Measurements from ENCODE around the gene CDK2AP2. TPM values are rescaled to one million over a fixed set of nuclear protein-coding genes. Genes with fewer than 3 reads are reported as not detected.

CDK2AP2 gene
- total and polyA plus RNA-seq, 2 of the 8 experiments (the other 6 are each of a cell fraction or from before 2014, with no cell fraction given): 49.6 to 65.1 TPM

DNA sequence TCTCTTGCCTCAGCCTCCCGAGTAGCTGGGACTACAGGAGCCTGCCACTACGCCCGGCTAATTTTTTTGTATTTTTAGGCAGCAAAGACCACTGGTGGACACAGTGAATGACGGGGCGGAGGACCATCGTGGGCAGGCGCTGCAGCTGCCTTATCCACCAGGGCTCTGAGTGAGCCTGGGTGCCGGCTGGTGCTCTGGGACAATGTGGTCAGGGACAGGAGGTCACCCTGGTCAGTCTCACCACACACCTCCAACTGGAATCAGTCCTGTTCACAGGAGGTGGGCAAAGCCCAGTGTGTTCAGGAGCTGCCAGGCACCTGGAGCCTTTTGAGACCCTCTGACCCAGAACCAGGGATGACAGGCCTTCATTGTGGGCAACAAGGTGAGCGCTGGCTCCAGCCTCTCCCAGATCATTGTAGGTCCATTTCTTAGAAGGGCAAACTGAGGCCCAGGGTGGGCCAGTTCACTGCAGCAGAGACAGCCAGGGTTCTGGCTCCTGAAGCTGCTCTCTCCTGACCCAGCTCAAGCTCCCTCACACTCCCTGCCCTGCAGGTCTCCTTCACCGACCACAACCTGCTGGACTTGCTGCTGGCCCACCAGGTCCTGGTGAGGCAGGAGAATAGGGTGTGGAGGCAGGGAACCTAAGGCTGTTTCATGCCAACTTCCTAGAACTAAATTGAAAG, 31.0 kb upstream of the CDK2AP2 start:
- no peak overlapping the region for H3K4ac ChIP-seq (replicated peaks; ENCODE audit: insufficient read length, low read depth, low read length)
- no peak overlapping the region for H2AFZ ChIP-seq (ENCODE audit: low read length)
- H3K4me1 ChIP-seq (replicated peaks in 1 of 4; ENCODE audit: control insufficient read depth in 3 of 4, insufficient read depth in 4 of 4, low read length in 3 of 4): peaks cover 0 to 5% (median 0%) of the 10 kb centered on the region in 4 experiments; a peak in 2 of 7 replicates
- no peak overlapping the region for H3K56ac ChIP-seq (replicated peaks; ENCODE audit: insufficient read length, low read depth, low read length)
- H4K91ac ChIP-seq (replicated peaks; ENCODE audit: insufficient read length, low read length): no peak overlapping the region
- H3K27ac ChIP-seq (ENCODE audit: low read depth, low read length): no peak overlapping the region
- ChIA-PET CTCF (ENCODE audit: partially characterized antibody) (no interaction called here), POLR2A (ENCODE audit: partially characterized antibody) (interaction anchor here (0.6 kb wide), 1 partner anchor 759 kb away, joined by 3 read pairs; no protein-coding TSS in a partner anchor)
- TF ChIP-seq, protein P1, sequence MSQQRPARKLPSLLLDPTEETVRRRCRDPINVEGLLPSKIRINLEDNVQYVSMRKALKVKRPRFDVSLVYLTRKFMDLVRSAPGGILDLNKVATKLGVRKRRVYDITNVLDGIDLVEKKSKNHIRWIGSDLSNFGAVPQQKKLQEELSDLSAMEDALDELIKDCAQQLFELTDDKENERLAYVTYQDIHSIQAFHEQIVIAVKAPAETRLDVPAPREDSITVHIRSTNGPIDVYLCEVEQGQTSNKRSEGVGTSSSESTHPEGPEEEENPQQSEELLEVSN (IDR thresholded peaks at IDR 0.05): no peak
- TF ChIP-seq KDM1A (IDR thresholded peaks at IDR 0.05; ENCODE audit: borderline replicate concordance, low read length) (no peak), SP1 (IDR thresholded peaks at IDR 0.05; ENCODE audit: low read depth, low read length) (no peak), YY1 (IDR thresholded peaks at IDR 0.05; ENCODE audit: low read depth, low read length) (no peak), TAF7 (optimal IDR thresholded peaks at IDR 0.05; ENCODE audit: borderline replicate concordance, low read depth, low read length) (no peak), EP300 (IDR thresholded peaks at IDR 0.05; ENCODE audit: borderline replicate concordance in 1 of 2, low read depth in 2 of 2, low read length in 2 of 2) (no peak), JUN (IDR thresholded peaks at IDR 0.05; ENCODE audit: low read depth, low read length) (no peak)
- TF ChIP-seq, protein P2, sequence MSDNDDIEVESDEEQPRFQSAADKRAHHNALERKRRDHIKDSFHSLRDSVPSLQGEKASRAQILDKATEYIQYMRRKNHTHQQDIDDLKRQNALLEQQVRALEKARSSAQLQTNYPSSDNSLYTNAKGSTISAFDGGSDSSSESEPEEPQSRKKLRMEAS (IDR thresholded peaks at IDR 0.05): no peak
- no peak overlapping the region for H4K5ac ChIP-seq (ENCODE audit: insufficient read length, low read depth, low read length)
- H3K79me1 ChIP-seq (ENCODE audit: low read depth, low read length): no peaks in the 10 kb centered on the region
- no peak overlapping the region for H2BK12ac ChIP-seq (ENCODE audit: low read depth, low read length)
- no peak overlapping the region for H2BK5ac ChIP-seq (ENCODE audit: low read depth, low read length)
- no peaks in the 10 kb centered on the region for H4K20me1 ChIP-seq (replicated peaks in 1 of 2; ENCODE audit: control insufficient read depth in 1 of 2, insufficient read depth in 2 of 2, low read length in 2 of 2)
- H3K79me2 ChIP-seq (ENCODE audit: control insufficient read depth in 1 of 2, insufficient read depth in 2 of 2, low read length in 2 of 2): no peaks in the 10 kb centered on the region
- no peaks in the 10 kb centered on the region for H3K23me2 ChIP-seq (ENCODE audit: low read depth, low read length)
- no peak overlapping the region for H2BK15ac ChIP-seq (ENCODE audit: low read length)
- 75% methylated on average over 10 of the region's 10 CpGs; no CpG with 5 or more reads in 1 of the 2 experiments for WGBS, 2 experiments (ENCODE audit: extremely low coverage in 1 of 2, insufficient coverage in 1 of 2, insufficient read length in 1 of 2, insufficient replicate concordance in 2 of 2, low coverage in 1 of 2, low lambda C conversion rate in 2 of 2, missing lambda C conversion rate in 1 of 2)
- DNase-seq (ENCODE audit: low read depth in 1 of 2, low spot score in 2 of 2) (no peak), FAIRE-seq (no peak)
- no peak overlapping the region for H3K4me3 ChIP-seq (ENCODE audit: extremely low read depth in 1 of 4, insufficient read depth in 2 of 4, low read depth in 3 of 4, low read length in 4 of 4)
- no peak overlapping the region for H3K14ac ChIP-seq (ENCODE audit: insufficient read length)
- no peaks in the 10 kb centered on the region for H3K36me3 ChIP-seq (ENCODE audit: control insufficient read depth in 2 of 4, insufficient read depth in 4 of 4, low read length in 3 of 4)
- no peak overlapping the region for H4K8ac ChIP-seq (ENCODE audit: extremely low read depth, insufficient read depth, low read length)
- no peak overlapping the region for H2BK20ac ChIP-seq (ENCODE audit: low read length)
- no peak overlapping the region for H3K18ac ChIP-seq (ENCODE audit: extremely low read depth, low read length)
- H3K9ac ChIP-seq (replicated peaks in 1 of 4; ENCODE audit: extremely low read depth in 1 of 4, low read depth in 3 of 4, low read length in 3 of 4): no peak overlapping the region
- H3K9me3 ChIP-seq (ENCODE audit: insufficient read depth in 2 of 2, low read depth in 1 of 2, low read length in 1 of 2): peaks cover 19 to 24% of the 10 kb centered on the region in 2 experiments
- H3K4me2 ChIP-seq (ENCODE audit: insufficient read depth in 1 of 2, low read depth in 2 of 2, low read length in 2 of 2): no peak overlapping the region
- H3K27me3 ChIP-seq (replicated peaks in 1 of 4; ENCODE audit: control insufficient read depth in 3 of 4, extremely low read depth in 1 of 4, insufficient read depth in 3 of 4, low read length in 3 of 4): no peaks in the 10 kb centered on the region; a peak in 1 of 7 replicates
- H3K23ac ChIP-seq (ENCODE audit: insufficient read length): no peak overlapping the region
- no peak overlapping the region for H2AK5ac ChIP-seq (ENCODE audit: low read depth, low read length)
- no peak overlapping the region for H2BK120ac ChIP-seq (replicated peaks; ENCODE audit: low read depth, low read length)
